ENCODE results near the gene VDR.

VDR gene

GRCh38 chr12:47901718-47902093 lies 3.1 kb downstream of the VDR start:
- no peak for DNase-seq (ENCODE audit: low read depth)
- no peak overlapping the region for H3K4me3 ChIP-seq (ENCODE audit: low read depth, low read length)
- TF ChIP-seq CTCF (IDR thresholded peaks at IDR 0.05; ENCODE audit: low read depth, low read length, missing control alignments): no peak

- no peak for DNase-seq (ENCODE audit: low read depth)
- no peak for TF ChIP-seq CTCF (IDR thresholded peaks at IDR 0.05; ENCODE audit: low read depth, low read length, missing control alignments)
- no peak overlapping the region for H3K4me3 ChIP-seq (ENCODE audit: low read depth, low read length)
Observed at GRCh38 chr12:47901063-47901717, 3.6 kb downstream of the VDR start.

GRCh38 chr12:47900131-47901062 lies 4.4 kb downstream of the VDR start:
- peak; percentile 21 for TF ChIP-seq CTCF (IDR thresholded peaks at IDR 0.05; ENCODE audit: low read depth, low read length, missing control alignments)
- no peak for DNase-seq (ENCODE audit: low read depth)
- no peak overlapping the region for H3K4me3 ChIP-seq (ENCODE audit: low read depth, low read length)

- TF ChIP-seq CTCF (IDR thresholded peaks at IDR 0.05; ENCODE audit: low read depth, low read length, missing control alignments): no peak
Observed at GRCh38 chr12:47899466-47899865, 5.3 kb downstream of the VDR start.

GRCh38 chr12:47896633-47897032 lies 8.2 kb downstream of the VDR start:
- TF ChIP-seq CTCF (IDR thresholded peaks at IDR 0.05; ENCODE audit: low read depth, low read length, missing control alignments): no peak
- no peak overlapping the region for H3K4me3 ChIP-seq (ENCODE audit: low read depth, low read length)
- no peak for DNase-seq (ENCODE audit: low read depth)

More at GRCh38 chr12:47899466-47899865, 5.3 kb downstream of the VDR start:
- no peak overlapping the region for H3K4me3 ChIP-seq (ENCODE audit: low read depth, low read length)
- no peak for DNase-seq (ENCODE audit: low read depth)

GRCh38 chr12:47896022-47896421 lies 8.8 kb downstream of the VDR start:
- no peak for TF ChIP-seq CTCF (IDR thresholded peaks at IDR 0.05; ENCODE audit: low read depth, low read length, missing control alignments)
- H3K4me3 ChIP-seq (ENCODE audit: low read depth, low read length): no peak overlapping the region
- DNase-seq (ENCODE audit: low read depth): no peak
